GM19395 (cell line): ENCODE results near the gene IRGQ.
"Not testable (repeated sequence)": the region's sequence is repeated elsewhere in the genome, so short reads cannot be mapped to it uniquely, and the experiment has no call there.

Experiments used
- ATAC-seq: cut with Tn5 transposase; IDR thresholded peaks from one replicate; pipeline ENCODE4 v1.9.1; 2021; ENCODE audit warnings: mild to moderate bottlenecking, moderate library complexity; ENCODE audit not compliant: unreplicated experiment

IRGQ gene

DNA sequence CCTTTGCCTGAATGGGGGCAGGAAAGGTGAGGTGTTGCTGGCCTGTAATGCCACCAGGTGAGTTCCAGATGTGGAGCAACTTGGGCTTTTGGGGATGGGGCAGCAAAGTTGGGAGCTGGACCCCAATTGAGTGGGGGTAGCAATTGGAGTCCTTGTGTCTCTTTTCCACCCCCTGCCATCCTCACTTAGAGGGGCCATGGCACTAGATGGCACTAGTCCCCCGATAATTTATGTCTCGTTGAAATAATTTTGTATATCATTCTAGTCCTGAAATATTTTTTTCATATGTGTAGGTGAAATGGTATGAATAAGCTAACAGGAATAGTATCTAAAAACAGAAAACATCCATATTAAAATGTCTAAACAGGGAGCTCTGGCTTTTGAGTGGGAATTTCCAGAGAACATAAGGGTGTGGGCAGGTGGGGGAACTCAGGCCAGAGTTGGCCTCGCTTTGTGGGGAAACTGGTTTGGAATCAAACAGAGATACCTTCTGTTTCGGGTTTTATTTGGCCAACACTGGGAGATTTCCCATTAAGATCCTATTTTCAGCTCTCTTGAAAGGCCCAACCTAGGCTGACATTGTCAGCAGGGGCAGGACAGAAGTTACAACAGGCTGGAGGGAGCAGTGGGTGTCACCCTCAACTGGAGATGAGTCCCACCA lies 3.8 kb upstream of the IRGQ start:
- no peak for ATAC-seq

DNA sequence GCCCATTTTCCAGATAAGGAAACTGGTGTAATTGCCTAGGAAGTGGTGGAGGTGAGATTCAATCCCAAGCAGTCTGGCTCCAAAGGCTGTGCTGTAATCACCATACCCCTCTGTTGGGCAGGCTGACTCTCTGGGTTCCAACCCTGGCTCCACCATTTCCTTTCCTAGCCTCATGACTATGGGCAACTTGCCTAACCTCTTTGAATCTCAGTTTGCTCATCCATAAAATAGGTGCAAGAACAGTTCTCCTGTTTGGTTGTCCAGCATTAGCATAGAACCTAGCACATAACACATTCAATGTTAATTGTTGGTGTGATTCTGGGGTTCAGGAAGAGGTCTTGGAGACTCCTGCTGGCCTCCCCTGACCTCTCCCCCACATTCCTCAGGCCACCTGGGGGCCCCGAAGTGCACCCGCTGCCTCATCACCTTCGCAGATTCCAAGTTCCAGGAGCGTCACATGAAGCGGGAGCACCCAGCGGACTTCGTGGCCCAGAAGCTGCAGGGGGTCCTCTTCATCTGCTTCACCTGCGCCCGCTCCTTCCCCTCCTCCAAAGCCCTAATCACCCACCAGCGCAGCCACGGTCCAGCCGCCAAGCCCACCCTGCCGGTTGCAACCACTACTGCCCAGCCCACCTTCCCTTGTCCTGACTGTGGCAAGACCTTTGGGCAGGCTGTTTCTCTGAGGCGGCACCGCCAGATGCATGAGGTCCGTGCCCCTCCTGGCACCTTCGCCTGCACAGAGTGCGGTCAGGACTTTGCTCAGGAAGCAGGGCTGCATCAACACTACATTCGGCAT lies 2.7 kb upstream of the IRGQ start:
- ATAC-seq: no peak

DNA sequence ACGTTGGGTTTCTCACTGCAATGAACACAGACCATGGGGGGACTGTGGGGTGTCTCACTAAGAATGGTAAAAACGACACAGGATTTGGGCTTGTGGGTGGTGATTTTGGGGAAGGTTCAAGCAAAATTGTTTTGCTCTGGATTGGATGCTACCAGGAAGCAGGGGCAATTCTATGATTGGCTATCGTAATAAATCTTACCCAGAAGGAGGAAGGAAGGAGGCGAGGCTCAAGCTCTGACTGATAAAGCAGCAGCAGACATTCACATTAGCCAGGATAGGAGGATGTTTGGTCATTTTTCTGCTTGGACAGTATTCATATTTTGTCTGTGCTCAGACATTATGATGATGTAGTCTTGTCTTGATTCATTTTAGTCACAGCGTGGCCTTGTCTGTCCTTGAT lies 1.9 kb upstream of the IRGQ start:
- ATAC-seq: no peak

DNA sequence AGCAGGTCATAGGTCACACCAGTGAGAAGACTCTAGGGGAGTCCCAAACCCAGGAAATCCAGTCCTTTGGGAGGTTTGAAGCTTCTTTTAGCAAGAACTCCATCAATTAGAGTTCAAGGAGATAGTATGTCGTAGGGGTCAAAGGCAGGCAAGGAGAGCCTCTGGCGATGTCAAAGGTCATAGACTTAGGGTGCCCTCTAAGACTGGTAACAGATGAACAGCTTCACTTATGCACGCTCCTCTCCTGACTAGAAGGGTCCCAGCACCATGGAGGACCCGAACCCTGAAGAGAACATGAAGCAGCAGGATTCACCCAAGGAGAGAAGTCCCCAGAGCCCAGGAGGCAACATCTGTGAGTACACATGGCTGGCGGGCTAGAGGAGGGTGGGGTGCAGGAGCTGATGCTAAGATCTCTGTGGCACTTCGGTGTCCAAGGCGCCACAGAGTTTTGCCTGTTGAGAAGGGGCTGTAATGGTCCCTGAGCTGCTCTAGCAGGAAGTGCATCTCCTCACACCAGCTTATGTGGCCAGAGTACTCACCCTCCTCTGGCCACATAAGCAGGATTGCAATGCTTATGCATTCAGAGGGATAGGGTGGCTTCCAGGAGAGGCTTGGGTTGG lies 1.0 kb upstream of the IRGQ start:
- ATAC-seq: no peak

DNA sequence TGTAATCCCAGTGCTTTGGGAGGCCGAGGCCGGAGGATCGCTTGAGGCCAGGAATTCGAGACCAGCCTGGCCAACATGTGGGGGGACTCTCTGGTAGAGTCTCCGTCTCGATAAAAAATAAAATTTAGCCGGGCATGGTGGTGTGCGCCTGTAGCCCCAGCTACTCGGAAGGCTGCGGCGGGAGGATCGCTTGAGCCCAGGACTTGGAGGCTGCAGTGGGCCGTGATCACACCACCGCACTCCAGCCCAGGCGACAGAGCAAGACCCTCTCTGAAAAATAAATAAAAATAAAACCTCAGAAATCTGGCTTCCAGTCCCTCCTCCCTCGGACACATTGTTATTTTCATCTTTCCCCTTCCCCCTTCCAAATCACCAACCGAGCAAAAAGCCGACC lies 332 bp downstream of the IRGQ start:
- peak; percentile 16 for ATAC-seq

DNA sequence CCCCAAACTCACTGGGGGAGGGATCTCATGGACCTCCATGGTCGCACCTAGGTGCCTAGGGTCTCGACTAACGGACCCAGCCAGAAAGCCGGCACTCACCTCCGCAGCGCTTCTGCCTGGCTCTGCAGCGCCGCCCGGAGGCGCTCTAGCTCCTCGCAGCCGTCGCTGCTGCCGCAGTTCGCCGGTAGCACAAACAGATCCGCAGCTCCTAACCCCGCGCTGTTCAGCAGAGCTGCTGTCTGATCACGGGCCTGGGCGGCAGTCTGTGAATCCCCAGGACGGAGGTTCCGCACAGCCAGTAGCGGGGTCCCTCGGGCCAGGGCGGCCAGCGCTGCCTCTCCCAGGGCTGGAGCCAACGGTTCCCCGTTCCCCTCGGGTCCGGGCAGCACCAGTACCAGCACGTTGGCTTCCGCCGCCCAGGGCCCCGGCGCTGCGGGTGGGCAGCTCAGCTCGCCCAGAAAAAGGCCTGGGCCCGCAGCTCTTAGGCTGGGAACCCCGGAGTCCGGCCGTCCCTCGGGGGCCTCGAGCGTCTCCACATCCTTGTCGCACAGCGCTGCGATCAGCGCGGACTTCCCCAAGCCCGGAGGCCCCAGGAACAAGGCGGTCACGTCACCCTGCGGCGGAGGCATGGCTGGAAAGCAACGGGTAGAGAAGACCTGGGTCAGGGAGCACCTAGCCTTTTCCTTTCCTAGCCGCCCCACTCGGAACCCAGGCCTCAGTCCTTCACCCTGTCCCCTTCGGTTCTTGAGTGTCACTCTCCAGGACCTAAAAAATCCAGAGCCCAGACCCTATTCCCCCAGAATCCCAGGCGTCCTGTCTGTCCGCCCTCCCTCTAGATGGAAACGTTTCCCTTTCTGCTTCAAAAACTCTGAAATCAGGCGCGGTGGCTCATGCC lies 977 bp downstream of the IRGQ start:
- peak; percentile 20 for ATAC-seq

DNA sequence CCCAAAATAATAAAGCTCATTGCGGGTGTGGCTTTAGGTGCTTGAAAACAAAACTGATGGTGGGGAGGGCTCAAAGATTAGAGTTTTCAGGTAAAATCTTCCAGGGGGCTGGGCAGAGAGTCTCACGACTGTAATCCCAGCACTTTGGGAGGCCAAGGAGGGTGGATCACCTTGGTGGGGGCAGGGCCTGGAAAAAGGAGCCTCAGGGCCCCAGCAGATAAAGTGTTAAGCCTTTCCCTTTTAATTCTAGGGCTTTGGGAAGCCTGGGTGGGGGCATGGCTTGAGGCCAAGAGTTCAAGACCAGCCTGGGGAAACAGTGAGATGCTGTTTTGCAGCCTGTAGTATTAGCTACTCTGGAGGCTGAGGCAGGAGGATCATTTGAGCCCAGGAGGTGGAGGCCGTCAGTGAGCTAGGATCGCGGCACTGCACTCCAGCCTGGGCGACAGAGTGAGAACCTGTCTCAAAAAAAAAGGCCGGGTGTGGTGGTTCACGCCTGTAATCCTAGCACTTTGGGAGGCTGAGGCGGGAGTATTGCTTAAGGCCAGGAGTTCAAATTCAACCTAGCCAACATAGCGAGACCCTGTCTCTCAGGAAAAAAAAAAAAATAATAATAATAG lies 1.7 kb downstream of the IRGQ start:
- no peak for ATAC-seq

DNA sequence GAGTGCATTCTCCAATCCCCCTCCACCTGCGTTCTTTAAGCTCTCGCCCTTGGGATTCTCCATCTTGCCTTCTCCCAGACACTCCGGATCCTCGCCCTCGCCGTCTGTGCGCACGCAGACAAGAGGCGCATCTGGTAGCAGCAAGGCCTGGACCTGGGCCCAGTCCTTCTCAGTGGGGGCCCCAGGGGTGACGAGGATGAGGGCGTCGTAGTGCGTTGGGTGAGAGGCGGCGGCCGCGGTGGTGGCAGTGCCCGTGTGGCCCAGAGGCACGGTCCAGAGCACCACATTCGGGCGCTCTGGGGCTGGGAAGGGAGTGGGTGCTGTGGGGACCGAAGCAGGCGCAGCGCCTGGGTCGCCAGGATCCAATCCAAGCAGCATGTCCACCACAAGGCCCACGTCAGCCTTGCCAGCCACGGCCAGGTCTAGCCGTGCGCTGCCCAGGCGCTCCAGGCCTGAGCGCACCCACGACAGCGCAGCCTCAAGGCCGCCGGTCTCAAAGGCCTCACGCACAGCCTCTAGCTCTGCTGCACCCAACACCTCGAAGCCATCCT lies 3.1 kb downstream of the IRGQ start:
- no peak for ATAC-seq

DNA sequence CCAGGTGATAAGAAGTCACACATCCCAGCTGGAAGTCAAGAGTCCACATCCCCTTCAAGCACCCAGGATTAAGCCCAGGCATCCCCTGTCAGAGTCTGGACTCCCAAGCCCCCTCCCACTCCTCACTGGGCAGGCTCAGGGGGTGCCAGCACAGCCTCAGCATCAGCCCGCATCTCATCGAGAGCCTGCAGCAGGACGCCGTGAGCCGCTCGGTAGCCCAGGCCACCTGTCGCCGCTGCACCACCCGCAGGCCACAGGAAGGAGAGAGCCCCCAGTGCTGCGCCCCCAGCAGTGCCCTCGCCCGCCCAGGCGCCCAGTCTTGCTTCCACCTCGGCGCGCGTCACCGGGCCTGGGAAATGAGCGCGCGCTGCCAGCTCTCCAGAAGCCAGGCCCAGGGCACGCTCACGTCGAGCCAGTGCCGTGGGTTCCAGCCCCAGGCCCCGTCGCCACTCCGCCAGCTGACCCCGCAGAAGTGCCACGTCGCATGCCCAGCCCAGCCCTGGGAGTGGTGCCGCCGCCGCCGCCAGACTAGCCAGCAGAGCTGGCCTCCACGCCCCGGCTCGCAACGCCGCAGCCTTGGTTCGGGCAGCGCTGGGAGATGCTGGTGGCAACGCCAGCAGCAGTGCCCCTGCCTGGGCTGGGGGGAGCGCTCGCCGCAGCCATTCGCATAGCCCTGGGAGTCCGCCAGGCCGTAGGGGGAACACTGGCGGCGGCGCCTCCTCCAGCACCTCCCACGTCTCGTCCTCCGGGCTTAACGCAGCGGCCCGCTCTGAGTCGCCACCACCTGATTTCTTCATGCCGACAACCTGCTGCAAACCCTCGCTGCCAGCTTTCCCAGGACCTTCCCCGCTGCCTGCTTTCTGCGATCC lies 3.8 kb downstream of the IRGQ start:
- ATAC-seq: no peak

DNA sequence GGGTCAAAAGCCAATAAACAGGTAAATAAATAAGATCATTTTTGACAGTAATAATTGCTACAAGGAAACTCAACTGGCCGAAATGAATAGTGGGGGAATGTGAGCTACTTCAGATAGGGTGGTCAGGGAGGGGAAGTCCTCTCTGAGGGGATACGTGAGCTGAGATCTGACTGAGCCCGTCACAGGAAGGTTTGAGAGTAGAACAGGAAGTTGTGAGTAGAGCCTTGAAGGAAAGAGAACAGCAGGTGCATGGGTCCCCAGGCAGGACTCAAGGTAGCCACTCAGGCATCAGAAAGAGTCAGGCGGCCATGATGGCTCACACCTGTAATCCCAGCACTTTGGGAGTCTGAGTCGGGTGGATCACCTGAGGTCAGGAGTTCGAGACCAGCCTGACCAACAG lies 6.3 kb downstream of the IRGQ start:
- no peak for ATAC-seq

DNA sequence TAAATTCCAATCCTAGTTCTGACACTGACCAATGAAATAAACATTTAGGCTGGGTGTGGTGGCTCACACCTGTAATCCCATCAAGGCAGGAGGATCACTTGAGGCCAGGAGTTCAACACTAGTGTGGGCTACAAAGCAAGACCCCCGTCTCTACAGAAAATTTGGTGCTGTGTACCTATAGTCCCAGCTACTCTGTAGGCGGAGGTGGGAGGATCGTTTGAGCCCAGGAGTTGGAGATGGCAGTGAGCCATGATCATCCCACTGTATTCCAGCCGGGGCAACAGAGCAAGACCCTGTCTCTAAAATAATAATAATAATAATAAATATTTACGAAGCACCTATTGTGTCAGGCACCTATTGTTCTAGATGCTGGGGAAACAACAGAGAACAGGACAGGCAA lies 6.7 kb downstream of the IRGQ start:
- ATAC-seq: no peak

DNA sequence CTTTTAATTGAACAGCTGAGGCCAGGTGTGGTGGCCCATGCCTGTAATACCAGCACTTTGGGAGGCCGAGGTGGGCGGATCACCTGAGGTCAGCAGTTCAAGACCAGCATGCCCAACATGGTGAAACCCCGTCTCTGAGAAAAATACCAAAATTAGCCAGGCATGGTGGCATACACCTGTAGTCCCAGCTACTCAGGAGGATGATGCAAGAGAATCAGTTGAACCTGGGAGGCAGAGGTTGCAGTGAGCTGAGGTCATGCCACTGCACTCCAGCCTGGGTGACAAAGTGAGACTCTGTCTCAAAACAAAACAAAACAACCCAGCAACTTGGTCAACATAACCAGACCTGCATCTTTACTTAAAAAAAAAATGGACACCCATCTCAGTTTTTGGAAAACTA lies 8.9 kb downstream of the IRGQ start:
- not testable (repeated sequence) for ATAC-seq

DNA sequence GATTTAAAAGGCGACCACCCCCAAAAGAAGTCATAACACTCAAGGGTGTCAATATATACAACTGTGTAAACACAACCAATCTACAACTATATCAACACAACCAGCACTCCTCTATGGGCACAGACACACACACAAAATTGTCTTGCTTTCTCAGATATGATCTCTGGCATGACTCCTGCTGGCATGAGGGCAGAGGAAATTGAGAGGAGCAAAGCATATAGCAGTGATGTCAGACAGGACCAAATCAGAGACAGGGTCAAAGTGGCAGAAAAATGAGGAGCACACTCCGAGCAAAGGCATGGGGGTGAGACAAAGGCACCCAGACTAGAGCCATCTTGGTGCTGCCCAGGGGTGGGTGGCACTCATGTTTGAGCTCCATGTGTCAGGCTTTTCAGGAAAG lies 9.6 kb downstream of the IRGQ start:
- no peak for ATAC-seq

DNA sequence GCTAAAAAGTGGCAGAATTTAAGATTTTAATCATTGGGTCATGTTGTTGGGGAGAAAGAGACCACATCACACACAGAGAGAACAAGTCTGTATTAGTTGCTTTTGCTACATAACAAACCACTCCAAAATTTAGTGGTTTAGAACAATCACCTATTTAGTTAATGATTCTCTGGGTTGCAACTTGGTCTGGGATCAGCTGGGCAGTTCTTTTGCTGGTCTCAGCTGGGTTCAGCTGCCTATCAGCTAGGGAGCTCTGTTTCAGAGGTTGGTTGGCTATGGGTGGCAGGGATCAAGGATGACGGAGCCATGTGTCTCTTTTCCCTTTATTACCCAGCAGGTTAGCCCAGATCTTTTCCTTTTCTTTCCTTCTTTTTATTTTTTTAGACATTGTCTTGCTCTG lies 11.4 kb downstream of the IRGQ start:
- ATAC-seq: no peak

DNA sequence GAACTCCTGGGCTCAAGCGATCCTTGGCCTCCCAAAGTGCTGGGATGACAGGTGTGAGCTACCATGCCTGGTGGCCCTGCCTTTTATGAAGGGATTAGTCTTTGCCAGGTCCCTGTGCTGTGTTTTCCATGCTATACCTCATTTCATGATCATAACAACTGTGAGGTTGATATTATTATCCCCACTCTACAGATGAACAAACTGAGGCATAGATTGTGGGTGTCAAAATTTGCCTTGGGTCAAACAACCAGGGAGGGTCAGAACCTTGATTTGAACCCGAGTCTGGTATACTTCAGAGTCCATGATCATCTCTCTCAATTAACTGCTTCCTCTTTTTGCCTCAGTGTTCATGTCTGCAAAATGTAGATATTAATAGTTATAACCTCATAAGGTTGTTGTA lies 13.4 kb downstream of the IRGQ start:
- ATAC-seq: no peak

DNA sequence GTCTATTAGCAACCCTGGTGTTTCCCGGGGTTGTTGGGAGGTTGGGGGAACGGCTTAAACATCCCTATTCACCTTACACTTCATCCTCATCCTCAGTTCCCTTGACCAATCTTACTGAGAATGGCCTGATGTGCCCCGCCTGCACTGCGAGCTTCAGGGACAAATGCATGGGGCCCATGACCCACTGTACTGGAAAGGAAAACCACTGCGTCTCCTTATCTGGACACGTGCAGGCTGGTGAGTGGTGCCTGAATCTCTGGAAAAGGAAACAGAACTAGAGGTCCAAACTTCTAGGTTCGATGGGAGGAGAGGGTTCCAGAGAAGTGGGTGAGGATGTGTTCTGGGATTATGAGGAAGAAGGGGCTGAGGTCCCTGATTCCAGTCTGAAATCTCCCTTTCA lies 14.5 kb downstream of the IRGQ start:
- no peak for ATAC-seq

DNA sequence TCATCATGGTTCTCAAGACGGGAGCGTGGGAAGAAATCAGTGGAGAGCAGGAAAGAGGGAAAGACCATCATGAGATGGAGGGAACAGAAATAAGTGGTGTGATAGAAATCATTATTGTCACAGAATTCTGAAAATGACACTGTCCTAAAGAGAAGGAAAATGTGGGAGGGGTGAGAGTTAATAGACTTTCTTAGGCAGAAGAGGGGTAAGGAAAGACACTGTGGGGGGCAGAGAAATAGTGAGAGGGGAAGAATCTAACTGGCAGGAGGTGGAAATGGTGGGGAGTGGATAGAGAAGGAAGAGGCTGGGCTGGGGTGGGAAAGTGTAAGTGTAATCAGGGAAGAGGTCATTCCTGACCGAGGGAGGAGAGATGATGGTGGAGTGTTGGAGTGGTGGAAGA lies 17.1 kb downstream of the IRGQ start:
- ATAC-seq: no peak

DNA sequence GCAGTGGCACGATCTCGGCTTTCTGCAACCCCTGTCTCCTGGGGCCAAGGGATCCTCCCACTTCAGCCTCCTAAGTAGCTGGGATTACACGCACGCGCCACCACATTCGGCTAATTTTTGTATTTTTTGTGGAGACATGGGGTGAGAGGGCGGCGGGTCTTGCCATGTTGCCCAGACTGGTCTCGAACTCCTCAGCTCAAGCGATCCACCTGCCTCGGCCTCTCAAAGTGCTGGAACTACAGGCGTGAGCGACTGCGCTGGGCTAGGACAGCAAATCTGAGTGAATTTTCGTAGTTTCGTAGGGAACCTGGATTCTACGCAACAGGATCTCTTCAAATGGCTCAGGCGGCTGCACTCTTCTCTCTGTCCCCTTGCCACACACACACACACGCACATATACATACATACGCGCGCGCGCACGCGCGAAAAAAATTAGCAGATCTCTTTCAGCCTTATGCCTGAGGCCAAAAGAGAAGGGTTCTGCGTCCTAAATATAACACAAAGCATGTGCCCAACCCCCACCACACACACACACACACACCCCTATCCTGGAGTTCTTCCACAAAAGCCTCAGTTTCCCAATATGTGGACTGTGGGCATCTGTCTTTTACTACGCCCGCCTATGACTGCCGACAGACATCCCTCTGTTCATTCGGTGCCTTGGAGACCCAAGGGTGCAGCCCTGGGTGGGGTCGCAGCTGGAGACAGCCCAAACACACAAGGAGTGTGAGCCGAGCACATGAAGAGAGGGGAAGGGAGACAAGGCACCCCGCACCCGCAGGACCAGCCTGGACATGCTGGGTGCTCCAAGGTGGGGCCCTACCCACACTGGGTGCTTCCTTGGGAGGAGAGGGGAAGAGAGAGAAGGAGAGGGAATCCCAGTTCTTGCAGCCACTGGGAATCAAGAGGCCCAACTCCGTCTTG lies 19.7 kb downstream of the IRGQ start:
- no peak for ATAC-seq
